NCI-H524 (cell line): ENCODE data around the gene TMEM60.
"Not testable (repeated sequence)": the region's sequence is repeated elsewhere in the genome, so short reads cannot be mapped to it uniquely, and the experiment has no call there.

Experiments used
- DNase-seq, 2 experiments: peaks; one replicate each; lab custom pipeline; 2025; lab: John Stamatoyannopoulos, UW

TMEM60 gene, protein sequence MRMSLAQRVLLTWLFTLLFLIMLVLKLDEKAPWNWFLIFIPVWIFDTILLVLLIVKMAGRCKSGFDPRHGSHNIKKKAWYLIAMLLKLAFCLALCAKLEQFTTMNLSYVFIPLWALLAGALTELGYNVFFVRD

DNA sequence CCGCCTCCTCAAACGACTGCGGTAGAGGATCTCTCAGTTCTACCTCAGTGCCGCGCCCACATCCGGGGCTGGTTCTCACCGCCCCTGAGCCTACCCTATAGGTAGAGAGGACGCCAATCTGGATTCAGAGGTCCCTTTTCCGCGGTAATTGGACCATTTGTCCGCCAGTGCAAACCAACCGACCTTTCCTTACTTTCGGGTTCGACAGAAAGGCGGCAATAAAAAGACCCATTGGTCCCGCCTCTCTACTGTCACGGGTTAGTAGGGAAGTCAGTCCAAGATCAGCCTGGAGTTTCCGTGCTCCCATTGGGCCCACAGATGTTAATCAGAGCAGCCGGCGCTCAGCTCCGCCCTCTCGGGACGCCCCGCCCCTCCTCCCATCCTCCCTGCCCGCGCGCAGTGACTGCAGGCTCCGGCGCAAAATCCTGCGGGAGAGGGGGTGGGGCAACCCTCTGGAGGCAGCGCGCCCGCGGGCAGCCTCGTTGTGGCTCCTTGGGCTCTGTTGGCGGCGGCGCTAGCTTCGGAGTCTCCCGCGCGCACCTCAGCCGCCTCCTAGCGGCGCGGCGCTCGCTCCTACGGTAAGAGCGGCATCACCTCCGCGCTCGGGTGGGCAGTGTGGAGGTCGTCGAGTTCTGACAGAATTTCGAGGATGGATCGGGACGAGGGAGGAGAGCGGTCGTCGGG lies at the start of gene TMEM60, which contains the start of gene PHTF2:
TMEM60 (minus strand) TSS at position 41 of the 684 bp plus-strand sequence. CDS start 4,061 bp downstream, outside the sequence.
PHTF2 (plus strand) TSS at position 380 of the 684 bp plus-strand sequence.
- peak; percentile 98 to 99 for DNase-seq

DNA sequence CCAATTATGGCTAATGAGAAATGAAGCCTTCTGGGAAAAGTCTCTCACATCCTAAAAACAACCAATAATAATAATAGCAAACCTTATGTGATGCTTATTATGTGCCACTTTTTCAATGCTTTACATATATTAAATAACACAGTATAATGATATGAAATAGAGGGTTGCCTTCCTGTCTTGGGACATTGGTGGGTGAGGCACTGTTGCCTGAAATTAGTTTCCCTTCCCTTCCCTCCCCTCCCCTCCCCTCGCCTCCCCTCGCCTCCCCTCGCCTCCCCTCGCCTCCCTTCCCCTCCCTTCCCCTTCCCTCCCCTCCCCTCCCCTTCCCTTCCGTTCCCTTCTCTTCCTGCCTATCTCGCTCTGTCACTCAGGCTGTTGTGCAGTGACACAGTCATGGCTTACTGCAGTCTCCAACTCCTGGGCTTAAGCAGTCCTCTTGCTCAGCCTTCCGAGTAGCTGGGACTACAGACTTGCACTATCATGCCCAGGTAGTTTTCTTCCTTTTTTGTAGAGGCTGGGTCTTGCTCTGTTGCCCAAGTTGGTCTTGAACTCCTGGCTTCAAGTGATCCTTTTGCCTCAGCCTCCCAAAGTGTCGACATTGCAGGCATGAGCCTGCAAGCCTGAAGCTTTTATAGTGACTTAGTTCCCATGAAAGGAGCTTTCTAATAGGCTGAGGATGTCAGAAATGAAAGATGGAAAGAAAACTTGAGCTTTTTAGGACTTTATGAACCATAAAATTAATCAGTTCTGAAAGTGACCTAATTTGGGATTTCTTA lies 48.3 kb upstream of the TMEM60 start:
- no peak for DNase-seq

DNA sequence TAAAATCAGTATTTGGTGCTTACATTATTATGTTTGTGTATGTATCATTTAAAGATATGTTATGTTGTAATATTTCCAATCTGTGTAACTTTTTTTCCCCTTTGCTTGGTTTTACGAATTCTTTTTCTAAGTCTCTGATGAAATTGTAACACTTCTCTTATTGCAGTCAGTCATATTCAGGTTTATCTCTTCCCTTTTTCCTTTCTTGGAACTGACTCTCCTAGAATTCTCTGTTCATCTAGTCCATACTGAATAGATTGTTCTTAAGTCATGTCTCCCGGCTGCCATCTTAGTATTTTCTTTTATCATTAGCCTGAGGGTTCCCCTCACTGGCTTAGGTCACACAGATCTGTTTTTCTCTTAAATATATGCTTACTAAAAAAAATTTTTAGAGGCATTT lies 45.0 kb upstream of the TMEM60 start:
- DNase-seq, result no peak

DNA sequence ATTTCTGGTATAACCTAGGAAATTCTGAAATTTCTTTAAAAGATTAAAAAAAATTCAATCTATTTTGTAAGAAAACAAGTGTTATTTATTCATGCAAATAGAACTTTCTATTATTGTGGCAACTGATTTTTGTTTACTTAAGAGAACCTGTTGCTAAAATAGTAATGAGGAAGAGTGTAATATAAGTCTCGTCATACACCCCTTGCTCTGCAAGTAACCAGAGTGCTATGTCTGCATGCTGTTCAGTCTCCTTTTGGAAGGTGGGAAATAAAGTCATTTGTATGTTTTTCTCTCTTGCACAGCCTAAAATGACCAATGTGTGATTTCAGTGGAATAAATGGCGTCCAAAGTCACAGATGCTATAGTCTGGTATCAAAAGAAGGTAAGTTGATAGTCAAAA lies 41.7 kb upstream of the TMEM60 start:
- no peak for DNase-seq

DNA sequence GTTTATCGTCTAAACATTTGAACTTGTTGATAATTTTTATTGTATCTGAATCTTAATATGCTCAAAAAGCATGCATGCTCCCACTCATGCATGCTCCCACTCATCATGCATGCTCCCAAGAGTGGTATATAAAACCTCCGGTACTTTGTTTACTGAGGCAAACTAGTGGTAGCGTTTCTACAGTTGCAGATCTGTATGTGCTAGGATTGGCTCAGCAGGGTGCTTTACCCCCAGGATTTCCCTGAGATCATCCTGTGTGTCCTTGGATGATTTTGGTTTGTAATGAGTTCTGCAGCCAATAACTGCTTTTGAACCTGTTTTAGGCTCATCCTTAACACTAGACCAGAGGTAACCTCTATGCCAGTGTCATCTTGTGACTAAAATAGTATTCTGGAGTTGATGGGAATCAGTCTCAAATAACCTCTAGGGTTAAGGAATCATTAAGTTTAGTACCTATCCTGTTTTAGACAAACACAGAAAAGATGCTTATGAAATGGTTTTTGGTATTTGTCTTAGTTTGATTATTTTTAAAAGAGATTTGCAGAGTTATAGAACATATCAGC lies 40.8 kb upstream of the TMEM60 start:
- DNase-seq, result no peak

DNA sequence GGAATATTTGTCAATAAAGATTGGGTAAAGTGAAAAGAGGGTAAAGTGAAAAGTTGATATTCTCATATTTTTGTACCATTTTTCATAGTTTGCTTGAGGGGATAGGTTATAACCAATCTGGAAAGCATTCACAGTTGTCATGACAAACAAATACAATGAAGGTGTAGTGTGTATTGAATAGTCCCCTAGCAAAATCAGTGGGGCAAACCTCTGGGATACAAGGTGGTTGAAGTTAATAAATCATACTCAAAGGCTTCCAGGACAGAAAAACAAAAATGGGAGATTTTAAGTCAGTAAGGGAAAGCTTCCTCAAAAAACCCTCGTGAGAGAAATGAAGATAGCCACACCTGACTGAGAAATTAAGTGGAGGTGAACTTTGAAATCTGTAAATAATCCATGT lies 39.7 kb upstream of the TMEM60 start:
- DNase-seq, result no peak

DNA sequence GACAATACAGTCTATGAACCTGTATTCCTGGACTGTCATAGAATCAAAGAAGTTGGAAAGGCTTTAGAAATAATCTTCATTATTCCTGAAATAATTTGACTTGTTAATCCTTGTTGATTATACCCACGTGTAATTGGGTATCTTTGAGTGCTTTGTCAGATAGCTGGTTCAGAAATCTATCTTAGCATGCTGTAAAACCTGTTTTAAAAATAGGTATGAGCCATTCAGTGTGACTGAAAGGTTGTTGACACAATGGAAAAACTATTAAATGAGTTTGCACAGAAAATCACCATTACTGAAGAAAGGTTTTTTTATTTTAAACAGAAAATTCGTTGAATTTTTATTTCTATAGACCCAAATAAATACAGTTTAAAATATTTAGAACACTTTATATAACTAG lies 39.0 kb upstream of the TMEM60 start:
- DNase-seq, result no peak

DNA sequence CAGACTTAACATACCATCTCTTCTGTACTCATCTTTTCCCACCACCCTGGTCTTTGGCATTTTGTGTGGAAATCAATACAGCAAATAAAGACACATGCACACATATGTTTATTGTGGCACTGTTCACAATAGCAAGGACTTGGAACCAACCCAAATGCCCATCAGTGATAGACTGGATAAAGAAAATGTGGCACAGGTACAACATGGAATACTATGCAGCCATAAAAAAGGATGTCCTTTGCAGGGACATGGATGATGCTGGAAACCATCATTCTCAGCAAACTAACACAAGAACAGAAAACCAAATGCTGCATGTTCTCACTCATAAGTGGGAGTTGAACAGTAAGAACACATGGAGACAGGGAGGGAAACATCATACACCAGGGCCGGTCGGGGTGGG lies 38.2 kb upstream of the TMEM60 start:
- not testable (repeated sequence) for DNase-seq

DNA sequence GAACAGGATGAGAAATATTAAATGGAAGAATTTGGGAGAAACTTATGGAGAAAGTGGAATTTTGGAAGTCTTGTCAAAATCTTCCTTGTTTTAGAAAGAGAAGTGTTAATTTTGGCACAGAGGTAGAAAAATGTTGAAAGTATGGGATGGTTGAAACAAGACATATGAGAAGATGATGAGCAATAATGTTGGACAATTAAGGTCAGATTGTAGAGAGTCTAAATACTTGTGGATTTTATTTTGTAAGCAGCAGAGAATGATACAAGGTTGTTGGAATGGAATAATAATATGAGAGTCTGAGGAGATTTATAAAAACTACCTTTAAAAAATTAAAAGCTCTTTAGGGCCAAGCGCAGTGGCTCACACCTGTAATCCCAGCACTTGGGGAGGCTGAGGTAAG lies 34.9 kb upstream of the TMEM60 start:
- no peak for DNase-seq

DNA sequence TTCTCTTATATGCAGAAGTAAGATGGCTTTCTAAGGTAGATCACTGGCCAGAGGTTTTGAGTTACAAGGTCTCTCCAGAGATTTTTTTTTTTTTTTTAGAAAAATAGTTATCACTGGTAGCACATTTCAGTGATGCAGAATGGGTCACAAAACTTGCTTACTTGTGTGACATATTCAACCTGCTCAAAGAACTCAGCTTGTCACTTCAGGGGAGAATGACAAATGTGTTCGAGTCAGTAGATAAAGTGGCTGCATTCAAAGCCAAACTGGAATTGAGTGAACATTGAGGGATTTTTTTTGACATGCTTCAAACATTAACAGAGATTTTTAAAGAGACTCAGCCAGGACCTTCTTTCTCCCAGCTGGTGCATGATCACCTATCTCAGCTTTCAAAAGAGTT lies 33.7 kb upstream of the TMEM60 start:
- DNase-seq, result no peak

DNA sequence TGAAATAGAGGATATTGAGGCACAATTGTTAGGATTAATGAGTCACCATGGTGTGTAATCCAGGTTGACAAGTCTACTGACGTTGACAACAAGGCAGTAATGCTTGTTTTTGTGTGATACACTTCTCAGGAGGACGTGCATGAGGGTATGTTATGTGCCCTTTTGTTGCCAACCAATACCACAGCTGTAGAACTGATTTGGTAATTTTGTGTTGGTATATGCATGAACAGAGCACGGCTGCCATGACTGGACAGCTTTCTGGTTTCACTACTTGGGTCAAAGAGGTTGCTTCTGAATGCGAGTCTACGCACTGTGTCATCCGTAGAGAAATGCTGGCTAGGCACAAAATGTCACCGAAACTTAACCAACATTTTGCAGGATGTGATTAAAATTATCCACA lies 33.2 kb upstream of the TMEM60 start:
- DNase-seq, result no peak

DNA sequence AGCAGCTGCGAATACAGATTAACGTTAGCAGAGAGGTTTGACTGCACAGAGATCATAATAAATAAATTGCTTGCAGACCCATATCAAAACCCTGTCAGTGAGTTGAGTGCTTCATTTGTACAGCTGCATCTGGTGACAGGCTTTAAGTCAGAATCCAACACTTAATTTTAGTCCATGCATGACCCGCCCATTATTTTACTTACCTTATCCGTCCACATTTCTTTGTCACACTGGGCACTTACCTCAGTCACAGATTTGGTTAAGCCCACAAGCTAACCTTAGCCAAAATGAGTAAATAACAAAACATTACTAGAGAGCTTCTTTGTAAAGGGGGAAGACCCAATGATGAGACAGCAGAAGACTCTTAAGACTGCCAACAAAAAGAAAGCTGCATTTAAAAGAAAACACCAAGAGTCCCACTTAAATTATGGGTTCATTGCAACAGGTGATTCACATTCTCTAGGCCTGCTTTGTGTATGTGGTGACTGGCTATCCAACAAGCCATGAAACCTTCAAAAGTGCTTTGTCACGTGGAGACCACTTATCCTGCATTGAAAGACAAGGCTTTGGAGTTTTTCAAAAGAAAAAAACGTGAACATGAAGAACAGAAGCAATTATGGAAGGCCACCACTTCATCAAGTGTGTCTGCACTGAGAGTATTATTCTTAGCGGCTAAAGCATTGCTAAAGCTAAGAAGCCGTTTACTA lies 32.6 kb upstream of the TMEM60 start:
- DNase-seq, result no peak

DNA sequence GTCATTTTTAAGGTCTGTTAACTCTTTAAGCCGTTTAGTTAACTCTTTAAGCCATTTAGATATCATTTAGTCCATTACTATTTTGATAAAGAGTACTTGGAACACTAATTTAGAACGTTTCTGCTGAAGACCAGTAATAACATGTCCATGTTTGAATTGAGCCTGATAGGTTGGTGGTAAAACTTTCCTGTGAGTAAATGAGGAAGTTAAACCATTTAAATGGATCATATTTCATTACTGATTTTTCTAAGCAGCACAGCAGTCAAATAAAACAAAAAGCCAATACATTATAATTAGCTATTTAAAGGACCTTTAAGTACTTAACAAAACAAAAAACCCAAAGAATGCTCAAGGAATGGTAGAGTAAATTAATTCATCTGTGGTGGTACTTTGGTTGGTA lies 29.8 kb upstream of the TMEM60 start:
- DNase-seq, result no peak

DNA sequence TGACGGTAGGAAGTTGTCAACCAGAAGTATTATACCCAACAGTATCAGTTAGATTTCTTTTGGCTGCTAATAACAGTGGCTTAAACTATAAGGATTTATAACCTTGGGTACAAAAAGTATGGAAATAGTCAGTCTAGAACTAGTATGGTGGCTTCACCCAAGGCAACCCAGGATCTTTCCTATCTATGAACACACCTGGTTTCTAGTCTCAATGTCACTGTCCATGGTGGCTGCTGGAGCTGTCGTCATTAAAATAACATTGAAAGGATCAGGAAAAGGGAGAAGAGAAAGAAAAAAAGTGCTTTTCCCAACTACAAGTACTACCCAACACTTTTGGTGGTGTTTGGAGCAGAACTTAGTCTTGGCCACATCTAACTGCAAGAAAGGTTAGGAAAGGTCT lies 28.1 kb upstream of the TMEM60 start:
- no peak for DNase-seq

DNA sequence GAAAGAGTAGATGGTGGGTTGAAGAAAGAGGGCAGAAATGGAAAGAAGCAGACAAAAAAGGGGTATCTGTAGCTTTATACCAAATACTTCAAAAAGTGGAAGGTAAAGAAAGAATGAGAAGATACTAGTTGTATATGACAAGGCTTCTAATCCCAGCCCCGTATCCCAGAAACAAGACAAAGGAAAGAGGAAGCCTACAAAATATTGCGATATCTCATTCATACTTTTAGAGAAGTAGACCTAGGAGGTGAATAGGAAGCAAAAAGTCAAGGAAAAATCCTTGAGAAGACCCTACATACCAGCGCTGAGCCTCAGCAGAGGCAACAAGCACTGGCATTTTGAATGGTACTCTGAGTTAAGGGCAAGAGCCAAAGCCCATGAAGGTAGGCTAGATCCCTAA lies 26.9 kb upstream of the TMEM60 start:
- DNase-seq, result no peak

DNA sequence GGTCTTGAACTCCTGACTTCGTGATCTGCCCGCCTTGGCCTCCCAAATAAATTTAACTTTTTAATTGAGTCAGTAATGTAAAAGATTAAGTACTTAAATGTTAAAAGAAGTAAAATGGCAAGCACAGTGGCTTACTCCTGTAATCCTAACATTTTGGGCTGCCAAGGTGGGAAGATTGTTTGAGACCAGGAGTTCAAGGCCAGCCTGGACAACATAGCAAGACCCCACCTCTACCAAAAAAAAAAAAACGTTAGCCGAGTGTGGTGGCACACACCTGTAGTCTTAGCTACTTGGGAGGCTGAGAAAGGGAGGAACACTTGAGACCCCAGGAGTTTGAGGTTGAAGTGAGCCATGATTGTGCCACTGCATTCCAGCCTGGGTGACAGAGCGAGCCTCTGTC lies 26.4 kb upstream of the TMEM60 start:
- DNase-seq, result no peak

DNA sequence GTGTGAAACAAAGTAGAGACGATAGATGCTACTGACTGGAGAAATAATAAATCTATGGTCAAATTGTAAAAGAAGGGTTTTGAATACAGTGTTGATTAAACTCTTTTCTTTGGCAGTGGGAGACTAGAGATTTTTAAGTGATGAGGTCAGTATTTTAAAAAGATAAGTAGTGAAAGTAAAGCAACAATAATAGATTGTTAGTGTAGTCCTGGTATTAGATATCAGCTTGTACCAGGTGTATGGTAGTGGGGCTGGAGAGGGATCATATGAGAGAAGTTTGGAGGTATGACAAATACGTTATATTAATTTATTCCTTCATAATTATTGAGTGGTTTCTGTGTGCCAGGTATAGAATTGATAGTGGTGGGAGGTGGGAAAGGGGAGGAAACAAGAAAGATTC lies 25.6 kb upstream of the TMEM60 start:
- no peak for DNase-seq

DNA sequence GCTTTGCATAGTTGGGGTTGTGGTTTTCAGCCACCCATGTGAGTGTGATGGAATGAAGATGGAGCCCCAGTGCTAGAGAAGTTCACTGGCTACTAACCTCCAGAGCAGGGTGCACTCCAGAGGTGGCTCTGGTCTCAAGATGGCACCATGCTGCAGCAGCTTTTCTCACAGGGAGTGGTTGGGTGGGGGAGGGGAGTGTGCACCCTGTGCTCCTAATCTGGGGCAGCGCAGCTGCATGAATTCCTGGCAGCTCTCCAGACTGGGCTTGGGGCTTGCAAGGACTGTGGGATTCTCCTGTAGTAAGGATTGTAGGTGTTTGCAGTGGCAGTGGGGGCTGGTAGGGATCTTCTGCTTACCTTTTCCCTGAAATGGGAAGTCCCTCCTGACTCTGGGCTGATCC lies 24.0 kb upstream of the TMEM60 start:
- no peak for DNase-seq

DNA sequence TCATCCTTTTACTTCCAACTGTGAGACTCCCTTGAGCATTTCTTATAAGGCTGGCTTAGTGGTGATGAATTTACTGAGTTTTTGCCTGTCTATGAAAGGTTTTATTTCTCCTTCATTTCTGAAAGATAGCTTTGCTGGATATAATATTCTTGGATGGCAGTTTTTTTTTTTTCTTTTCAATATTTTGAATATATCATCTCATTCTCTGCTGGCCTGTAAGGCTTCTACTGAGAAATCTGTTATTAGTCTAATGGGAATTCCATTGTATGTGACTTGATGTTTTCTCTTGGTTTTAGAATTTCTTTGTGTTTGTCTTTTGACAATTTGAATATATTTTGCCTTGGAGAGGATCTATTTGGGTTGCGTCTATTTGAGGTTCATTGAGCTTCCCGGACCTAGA lies 22.7 kb upstream of the TMEM60 start:
- no peak for DNase-seq

DNA sequence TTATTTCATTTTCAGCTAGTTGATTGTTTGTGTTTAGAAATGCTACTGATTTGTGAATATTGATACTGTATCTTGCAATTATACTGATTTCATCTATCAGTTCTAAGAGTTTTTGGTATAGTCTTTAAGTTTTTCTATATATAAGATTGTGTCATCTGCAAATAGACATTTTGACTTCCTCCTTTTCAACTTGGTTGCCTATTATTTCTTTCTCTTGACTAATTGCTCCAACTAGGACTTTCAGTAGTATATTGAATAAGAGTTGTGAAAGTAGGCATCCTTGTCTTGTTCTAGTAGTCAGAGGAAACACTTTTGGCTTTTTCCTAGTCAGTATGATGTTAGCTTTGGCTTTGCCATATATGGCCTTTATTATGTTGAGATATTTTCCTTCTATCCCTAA lies 20.8 kb upstream of the TMEM60 start:
- no peak for DNase-seq

DNA sequence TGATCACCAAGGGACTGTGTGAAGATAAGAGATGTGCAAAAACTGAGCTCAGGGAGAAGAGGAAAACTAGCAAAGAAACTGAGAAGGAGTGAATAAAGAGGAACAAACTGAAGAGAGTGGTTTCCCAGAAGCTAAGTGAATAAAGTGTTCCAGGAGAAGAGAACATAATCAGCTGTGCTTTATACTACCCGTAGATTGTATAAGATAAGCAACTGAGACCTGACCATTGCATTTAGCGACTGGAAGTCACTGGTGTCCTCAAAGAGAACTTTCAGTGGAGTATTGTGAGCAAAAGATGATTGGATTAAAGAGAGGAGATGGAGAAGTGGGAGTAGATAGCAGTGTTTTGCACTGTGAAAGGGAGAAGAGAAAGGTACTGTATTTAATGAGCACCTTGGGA lies 14.9 kb upstream of the TMEM60 start:
- no peak for DNase-seq

DNA sequence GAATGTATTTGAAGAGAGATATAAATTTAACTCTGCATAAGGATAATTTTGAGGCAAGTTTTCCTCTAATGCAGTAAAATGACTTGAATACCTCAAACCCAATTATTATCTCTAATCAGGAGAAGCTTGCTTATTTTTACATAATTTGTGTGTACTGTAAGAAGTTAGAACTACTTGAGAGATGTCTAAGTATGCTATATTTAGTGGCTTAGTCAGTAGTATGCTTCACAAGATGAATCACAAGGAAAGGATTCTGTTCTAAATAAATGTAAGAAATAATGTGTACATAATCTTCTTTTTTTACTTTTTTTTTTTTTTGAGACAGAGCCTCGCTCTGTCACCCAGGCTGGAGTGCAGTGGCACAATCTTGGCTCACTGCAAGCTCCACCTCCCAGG lies 14.1 kb upstream of the TMEM60 start:
- no peak for DNase-seq
